ENCODE results near the gene ADAMTSL1. TPM values are rescaled to one million over a fixed set of nuclear protein-coding genes. Genes with fewer than 3 reads are reported as not detected.

ADAMTSL1 gene
- total and polyA plus RNA-seq, 2 donors (not counting 3 experiments of a cell fraction or from before 2014, with no cell fraction given): 15.0 to 18.4 TPM

DNA sequence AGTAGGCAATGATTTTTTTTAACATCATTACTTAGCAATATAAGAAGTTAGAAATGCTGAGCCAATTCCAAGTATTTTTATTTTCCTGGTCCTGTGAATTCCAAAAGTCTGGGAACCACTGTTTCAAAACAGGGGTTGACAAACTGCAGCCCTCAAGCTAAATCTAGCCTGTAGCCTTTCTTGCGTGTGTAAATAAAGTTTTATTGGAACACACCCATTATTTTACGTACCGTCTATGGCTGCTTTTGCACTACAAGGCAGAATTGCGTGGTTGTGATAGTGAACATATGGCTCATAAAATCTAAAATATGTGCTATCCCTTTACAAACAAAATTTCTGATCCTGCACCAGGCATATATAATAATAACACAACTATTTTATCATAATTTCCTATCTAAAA is 280.0 kb downstream of the ADAMTSL1 start:
- DNase-seq (ENCODE audit: low read depth, low spot score): no peak
- ChIA-PET POLR2A (no interaction called here), CTCF (no interaction called here)
- Histone ChIP-seq H3K9me3 (replicated peaks; ENCODE audit: control insufficient read depth, insufficient read depth, low read length) (no peaks in the 10 kb centered on the region), H3K27ac (ENCODE audit: insufficient read depth, low read depth, low read length) (no peak overlapping the region), H3K4me3 (replicated peaks in 1 of 3; ENCODE audit: insufficient read depth in 1 of 3, low read depth in 1 of 3, low read length in 3 of 3) (no peak overlapping the region), H3K36me3 (ENCODE audit: control insufficient read depth in 2 of 2, extremely low read depth in 1 of 2, insufficient read depth in 2 of 2, low read length in 2 of 2) (peaks cover 0 to 2% of the 10 kb centered on the region in 2 experiments), H3K4me2 (ENCODE audit: insufficient read depth, low read length) (no peak overlapping the region), H2AFZ (ENCODE audit: low read depth, low read length) (no peak overlapping the region), H3K9ac (replicated peaks; ENCODE audit: extremely low read depth, insufficient read depth, low read length) (no peak overlapping the region), H3K27me3 (ENCODE audit: control insufficient read depth in 2 of 2, insufficient read depth in 2 of 2, low read length in 2 of 2) (no peaks in the 10 kb centered on the region), H3K79me2 (ENCODE audit: control insufficient read depth, insufficient read depth, low read length) (no peaks in the 10 kb centered on the region), H3K4me1 (ENCODE audit: control insufficient read depth, extremely low read depth, insufficient read depth, low read length) (peaks cover 6% of the 10 kb centered on the region), H4K20me1 (replicated peaks; ENCODE audit: control insufficient read depth, extremely low read depth, insufficient read depth, low read length) (no peaks in the 10 kb centered on the region), H3K9me1 (replicated peaks; ENCODE audit: control insufficient read depth, extremely low read depth, insufficient read depth, low read length) (no peaks in the 10 kb centered on the region)
- TF ChIP-seq FOS (IDR thresholded peaks at IDR 0.05; ENCODE audit: borderline replicate concordance, insufficient read depth, low read length) (no peak), EZH2 (IDR thresholded peaks at IDR 0.05; ENCODE audit: borderline replicate concordance, low read depth, low read length, severe bottlenecking) (no peak), MYC (IDR thresholded peaks at IDR 0.05; ENCODE audit: low read depth, low read length) (no peak), POLR2A (IDR thresholded peaks at IDR 0.05; ENCODE audit: low read depth, low read length) (no peak), GATA2 (IDR thresholded peaks at IDR 0.05; ENCODE audit: insufficient read depth, insufficient read length, low read depth, low read length) (no peak), JUN (IDR thresholded peaks at IDR 0.05; ENCODE audit: borderline replicate concordance, insufficient read depth, insufficient read length, low read depth) (no peak), POLR2AphosphoS5 (IDR thresholded peaks at IDR 0.05; ENCODE audit: insufficient read depth, low read depth, low read length) (no peak)
- TF ChIP-seq, protein P1, sequence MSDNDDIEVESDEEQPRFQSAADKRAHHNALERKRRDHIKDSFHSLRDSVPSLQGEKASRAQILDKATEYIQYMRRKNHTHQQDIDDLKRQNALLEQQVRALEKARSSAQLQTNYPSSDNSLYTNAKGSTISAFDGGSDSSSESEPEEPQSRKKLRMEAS (IDR thresholded peaks at IDR 0.05; ENCODE audit: insufficient read depth, insufficient read length): no peak
- TF ChIP-seq, protein P2, sequence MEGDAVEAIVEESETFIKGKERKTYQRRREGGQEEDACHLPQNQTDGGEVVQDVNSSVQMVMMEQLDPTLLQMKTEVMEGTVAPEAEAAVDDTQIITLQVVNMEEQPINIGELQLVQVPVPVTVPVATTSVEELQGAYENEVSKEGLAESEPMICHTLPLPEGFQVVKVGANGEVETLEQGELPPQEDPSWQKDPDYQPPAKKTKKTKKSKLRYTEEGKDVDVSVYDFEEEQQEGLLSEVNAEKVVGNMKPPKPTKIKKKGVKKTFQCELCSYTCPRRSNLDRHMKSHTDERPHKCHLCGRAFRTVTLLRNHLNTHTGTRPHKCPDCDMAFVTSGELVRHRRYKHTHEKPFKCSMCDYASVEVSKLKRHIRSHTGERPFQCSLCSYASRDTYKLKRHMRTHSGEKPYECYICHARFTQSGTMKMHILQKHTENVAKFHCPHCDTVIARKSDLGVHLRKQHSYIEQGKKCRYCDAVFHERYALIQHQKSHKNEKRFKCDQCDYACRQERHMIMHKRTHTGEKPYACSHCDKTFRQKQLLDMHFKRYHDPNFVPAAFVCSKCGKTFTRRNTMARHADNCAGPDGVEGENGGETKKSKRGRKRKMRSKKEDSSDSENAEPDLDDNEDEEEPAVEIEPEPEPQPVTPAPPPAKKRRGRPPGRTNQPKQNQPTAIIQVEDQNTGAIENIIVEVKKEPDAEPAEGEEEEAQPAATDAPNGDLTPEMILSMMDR (IDR thresholded peaks at IDR 0.05; ENCODE audit: extremely low read depth in 1 of 2, insufficient read depth in 1 of 2, low read depth in 1 of 2, low read length in 2 of 2): no peak
- BruUV-seq (replicated peaks): no TSS peak
- intact Hi-C loops (cut with micrococcal nuclease): no loop called here
- dilution Hi-C loops (cut with MboI; ENCODE audit: extremely low pct_ligation_motif_present, low sequenced_read_pairs): no loop called here
- no peak for FAIRE-seq
